ENCODE data around the gene MSH5. TPM values are rescaled to one million over a fixed set of nuclear protein-coding genes. Genes with fewer than 3 reads are reported as not detected.

MSH5 gene
- total and polyA plus RNA-seq, 9 of the 15 experiments (the other 6 are each of a cell fraction or from before 2014, with no cell fraction given), result 12.5 to 104 (median 46.6) TPM

GRCh38 chr6:31725502-31726350 lies 14.1 kb upstream of the MSH5 start (continued):
- TF ChIP-seq ASH1L (IDR thresholded peaks at IDR 0.05; ENCODE audit: borderline replicate concordance, low read depth, partially characterized antibody) (peak; percentile 8), BRCA1 (IDR thresholded peaks at IDR 0.05) (no peak), BRCA1 (CRISPR knock-in tag; IDR thresholded peaks at IDR 0.05) (no peak), BRF2 (IDR thresholded peaks at IDR 0.05; ENCODE audit: borderline replicate concordance, insufficient read depth, insufficient read length) (no peak), ZNF347 (CRISPR knock-in tag; IDR thresholded peaks at IDR 0.05; ENCODE audit: low read depth) (no peak; the same call in 1 of the 2 replicates), SAP30 (IDR thresholded peaks at IDR 0.05; ENCODE audit: borderline replicate concordance, insufficient read depth, low read depth, low read length, poor library complexity, severe bottlenecking) (no peak), ZNF766 (CRISPR knock-in tag; conservative IDR thresholded peaks at IDR 0.05) (no peak), KDM4B (IDR thresholded peaks at IDR 0.05; ENCODE audit: borderline replicate concordance in 2 of 2, low read depth in 1 of 2) (no peak), PHTF2 (CRISPR knock-in tag; IDR thresholded peaks at IDR 0.05) (peak; percentile 3; the same call in 1 of the 2 replicates), HSF4 (CRISPR knock-in tag; IDR thresholded peaks at IDR 0.05; ENCODE audit: borderline replicate concordance) (no peak), ZNF431 (CRISPR knock-in tag; IDR thresholded peaks at IDR 0.05) (no peak), ZNF644 (tag; IDR thresholded peaks at IDR 0.05; ENCODE audit: low read depth) (no peak; the same call in 1 of the 2 replicates), CHD2 (IDR thresholded peaks at IDR 0.05; ENCODE audit: low read depth, low read length) (no peak), MIER1 (IDR thresholded peaks at IDR 0.05; ENCODE audit: low read depth) (no peak), MLLT1 (IDR thresholded peaks at IDR 0.05) (no peak; a peak in 1 of 4 replicates), RHOXF2B (CRISPR knock-in tag; conservative IDR thresholded peaks at IDR 0.05) (0 out of 2 replicates have a peak, but pooled peaks have one; percentile 58), MCM5 (IDR thresholded peaks at IDR 0.05; ENCODE audit: low read depth) (no peak), GTF2A2 (tag; IDR thresholded peaks at IDR 0.05) (no peak)
- TF ChIP-seq, protein P1, sequence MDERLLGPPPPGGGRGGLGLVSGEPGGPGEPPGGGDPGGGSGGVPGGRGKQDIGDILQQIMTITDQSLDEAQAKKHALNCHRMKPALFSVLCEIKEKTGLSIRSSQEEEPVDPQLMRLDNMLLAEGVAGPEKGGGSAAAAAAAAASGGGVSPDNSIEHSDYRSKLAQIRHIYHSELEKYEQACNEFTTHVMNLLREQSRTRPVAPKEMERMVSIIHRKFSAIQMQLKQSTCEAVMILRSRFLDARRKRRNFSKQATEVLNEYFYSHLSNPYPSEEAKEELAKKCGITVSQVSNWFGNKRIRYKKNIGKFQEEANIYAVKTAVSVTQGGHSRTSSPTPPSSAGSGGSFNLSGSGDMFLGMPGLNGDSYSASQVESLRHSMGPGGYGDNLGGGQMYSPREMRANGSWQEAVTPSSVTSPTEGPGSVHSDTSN (CRISPR knock-in tag; IDR thresholded peaks at IDR 0.05; ENCODE audit: low read depth), result no peak
- TF ChIP-seq, protein P1 (tag; conservative IDR thresholded peaks at IDR 0.05; ENCODE audit: low read depth), result no peak; the same call in 1 of the 2 replicates
- TF ChIP-seq, protein P2, sequence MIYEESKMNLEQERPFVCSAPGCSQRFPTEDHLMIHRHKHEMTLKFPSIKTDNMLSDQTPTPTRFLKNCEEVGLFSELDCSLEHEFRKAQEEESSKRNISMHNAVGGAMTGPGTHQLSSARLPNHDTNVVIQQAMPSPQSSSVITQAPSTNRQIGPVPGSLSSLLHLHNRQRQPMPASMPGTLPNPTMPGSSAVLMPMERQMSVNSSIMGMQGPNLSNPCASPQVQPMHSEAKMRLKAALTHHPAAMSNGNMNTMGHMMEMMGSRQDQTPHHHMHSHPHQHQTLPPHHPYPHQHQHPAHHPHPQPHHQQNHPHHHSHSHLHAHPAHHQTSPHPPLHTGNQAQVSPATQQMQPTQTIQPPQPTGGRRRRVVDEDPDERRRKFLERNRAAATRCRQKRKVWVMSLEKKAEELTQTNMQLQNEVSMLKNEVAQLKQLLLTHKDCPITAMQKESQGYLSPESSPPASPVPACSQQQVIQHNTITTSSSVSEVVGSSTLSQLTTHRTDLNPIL (CRISPR knock-in tag; IDR thresholded peaks at IDR 0.05), result peak; percentile 39; the same call in 1 of the 2 replicates
